Peyer's patch (tissue), 4 donors: ENCODE data around the gene SPHK1.

Source experiments
- POLR2A ChIP-seq, 2 donors: fragments of 450-650 bp; IDR thresholded peaks; one replicate each; pipeline ENCODE4 v1.5.1; 2017; ENCODE audit warnings: antibody characterized with exemption in 2 of 2, mild to moderate bottlenecking in 2 of 2, moderate library complexity in 2 of 2
- TF ChIP-seq, protein P1 (sequence below), 6 experiments: fragments of 450-650 bp in 4 of 6; fragments of 200-600 bp in 2 of 6; sonication (generic) in 1 of 6; IDR thresholded peaks; one replicate each; pipeline ENCODE4 v1.5.1; 2017 to 2019; ENCODE audit warnings: antibody characterized with exemption in 6 of 6, mild to moderate bottlenecking in 3 of 6, moderate library complexity in 1 of 6

DNA sequence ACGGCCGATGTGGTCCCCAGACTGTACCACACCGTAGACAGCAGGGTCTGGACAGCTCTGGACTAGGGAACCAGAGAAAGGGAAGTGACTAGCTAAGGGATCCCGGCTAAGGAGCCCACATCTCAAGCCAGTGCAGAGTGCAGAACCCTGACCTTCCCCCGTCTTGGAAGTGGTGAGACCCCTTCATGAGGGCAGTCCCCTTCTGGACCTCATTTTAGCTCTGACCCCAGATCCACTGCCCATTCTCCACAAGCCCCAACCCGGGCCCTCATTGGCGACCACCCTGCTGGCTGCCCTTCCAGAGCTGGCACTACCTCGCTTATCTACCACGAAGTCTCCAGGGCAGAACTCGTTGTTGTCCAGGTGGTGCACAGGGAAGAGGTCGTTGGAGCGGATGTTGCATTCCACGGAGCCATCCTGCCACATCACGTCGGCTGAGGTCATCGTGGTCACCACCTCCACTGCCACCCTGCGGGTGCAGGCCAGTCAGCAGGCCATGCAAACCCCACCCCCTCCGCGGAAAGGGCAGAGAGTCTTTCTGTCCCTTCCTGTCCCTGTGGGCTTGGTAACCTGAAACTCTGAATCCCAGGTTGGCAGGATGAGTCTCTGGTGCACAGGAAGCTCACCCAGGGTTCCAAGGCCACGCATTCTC is 14.2 kb downstream of the SPHK1 start:
- no peak for TF ChIP-seq POLR2A (IDR thresholded peaks at IDR 0.05)
- TF ChIP-seq, protein P1, sequence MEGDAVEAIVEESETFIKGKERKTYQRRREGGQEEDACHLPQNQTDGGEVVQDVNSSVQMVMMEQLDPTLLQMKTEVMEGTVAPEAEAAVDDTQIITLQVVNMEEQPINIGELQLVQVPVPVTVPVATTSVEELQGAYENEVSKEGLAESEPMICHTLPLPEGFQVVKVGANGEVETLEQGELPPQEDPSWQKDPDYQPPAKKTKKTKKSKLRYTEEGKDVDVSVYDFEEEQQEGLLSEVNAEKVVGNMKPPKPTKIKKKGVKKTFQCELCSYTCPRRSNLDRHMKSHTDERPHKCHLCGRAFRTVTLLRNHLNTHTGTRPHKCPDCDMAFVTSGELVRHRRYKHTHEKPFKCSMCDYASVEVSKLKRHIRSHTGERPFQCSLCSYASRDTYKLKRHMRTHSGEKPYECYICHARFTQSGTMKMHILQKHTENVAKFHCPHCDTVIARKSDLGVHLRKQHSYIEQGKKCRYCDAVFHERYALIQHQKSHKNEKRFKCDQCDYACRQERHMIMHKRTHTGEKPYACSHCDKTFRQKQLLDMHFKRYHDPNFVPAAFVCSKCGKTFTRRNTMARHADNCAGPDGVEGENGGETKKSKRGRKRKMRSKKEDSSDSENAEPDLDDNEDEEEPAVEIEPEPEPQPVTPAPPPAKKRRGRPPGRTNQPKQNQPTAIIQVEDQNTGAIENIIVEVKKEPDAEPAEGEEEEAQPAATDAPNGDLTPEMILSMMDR (IDR thresholded peaks at IDR 0.05): no peak
